HepG2 (cell line): ENCODE measurements around the gene PDGFB.

Experiments used
- CTCF ChIP-seq: sonication (generic); formaldehyde crosslinking; IDR thresholded peaks from 2 replicates; pipeline ENCODE4 v1.5.0; 2020; ENCODE audit warnings: mild to moderate bottlenecking, missing genetic modification reagents, moderate library complexity
- ETS1 ChIP-seq: sonication (generic); formaldehyde crosslinking; IDR thresholded peaks from 2 replicates; pipeline ENCODE4 v1.4.0; 2020; ENCODE audit warnings: missing genetic modification reagents
- MAF1 ChIP-seq: sonication (generic); formaldehyde crosslinking; IDR thresholded peaks from 2 replicates; pipeline ENCODE4 v1.5.0; 2020; ENCODE audit warnings: missing genetic modification reagents, borderline replicate concordance

GRCh38 chr22:39244496-39245129 lies at the start of gene PDGFB:
- TF ChIP-seq MAF1 (CRISPR knock-in tag) (no peak), CTCF (no peak), ETS1 (CRISPR knock-in tag) (no peak)
